MM.1S (cell line): ENCODE measurements around the gene WDR76.

Experiments
- CTCF ChIP-seq: fragments of 300-600 bp; sonication (generic); IDR thresholded peaks from 2 replicates; pipeline ENCODE4 v1.5.1; 2016; ENCODE audit warnings: antibody characterized with exemption, low read length, mixed read lengths
- EZH2 ChIP-seq: fragments of 300-600 bp; sonication (generic); optimal IDR thresholded peaks from 2 replicates; pipeline ENCODE3; 2017; ENCODE audit warnings: low read depth, mild to moderate bottlenecking, antibody characterized with exemption, low read length, mixed read lengths

GRCh38 chr15:43796566-43796965 is 30.2 kb upstream of the WDR76 start:
- TF ChIP-seq CTCF (no peak), EZH2 (no peak)
